Stimulated activated CD8-positive, alpha-beta memory T cell treated with anti-CD3 and anti-CD28 coated beads, Interleukin-7, amount 100 ng/mL, for 4 hours (primary cell): ENCODE results near the gene THEM4.
"Not testable (repeated sequence)": the region's sequence is repeated elsewhere in the genome, so short reads cannot be mapped to it uniquely, and the experiment has no call there.

Source experiments
- DNase-seq, 2 donors: peaks; one replicate each; pipeline ENCODE4 v3.0.0-alpha.2; 2020; ENCODE audit warnings: low read depth in 2 of 2

Gene THEM4

GRCh38 chr1:151893176-151893924 is 16.0 kb downstream of the THEM4 start:
- DNase-seq = no peak

DNA sequence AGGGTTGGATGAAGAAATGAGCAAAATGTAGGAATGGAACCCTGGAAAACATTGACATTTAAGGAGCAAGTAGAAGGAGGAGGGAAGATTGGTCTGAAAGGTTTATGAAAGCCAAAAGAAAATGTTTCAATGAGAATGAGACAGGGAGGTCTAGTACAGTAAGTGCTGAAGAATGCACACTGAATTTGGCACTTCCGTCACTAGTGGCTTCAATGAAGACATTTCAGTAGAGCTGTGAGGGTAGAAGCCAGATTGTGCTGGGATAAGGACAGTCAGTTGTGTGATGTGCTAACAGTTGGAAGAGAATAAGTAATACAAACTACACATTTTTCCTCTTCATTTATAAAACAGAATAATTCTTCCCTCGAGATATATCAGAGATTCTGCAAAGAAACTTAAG is 17.1 kb downstream of the THEM4 start:
- no peak for DNase-seq

- no peak for DNase-seq
Measured at GRCh38 chr1:151891512-151891911, 17.8 kb downstream of the THEM4 start.

DNA sequence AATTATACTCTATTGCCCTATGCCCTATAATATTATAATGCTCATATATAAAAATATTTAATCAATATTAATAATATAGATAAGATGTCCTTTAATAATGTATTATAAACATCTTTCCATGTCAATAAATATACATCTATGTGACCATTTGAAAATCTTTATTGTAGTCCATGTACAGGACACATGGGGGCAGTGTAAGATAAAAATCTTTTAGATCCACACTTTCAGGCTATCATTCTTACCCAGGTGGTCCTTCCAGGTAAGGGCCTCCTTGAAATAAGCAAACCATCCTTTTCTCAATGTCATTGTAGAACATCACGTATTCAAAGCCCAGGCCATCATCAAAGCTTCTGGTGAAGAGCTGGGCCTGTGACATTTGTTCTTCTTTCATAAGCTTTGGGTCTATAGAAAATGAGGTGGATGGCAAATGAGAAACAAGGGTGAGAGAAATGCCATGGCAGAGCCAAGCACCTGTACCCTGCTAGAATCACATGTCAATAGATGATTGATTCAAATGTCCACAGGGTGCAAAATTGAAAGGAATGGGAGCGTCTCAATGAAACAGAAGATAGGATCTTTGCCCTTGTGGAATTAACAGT is 20.2 kb downstream of the THEM4 start:
- DNase-seq = no peak

- DNase-seq = no peak
Measured at GRCh38 chr1:151887028-151887427, 22.3 kb downstream of the THEM4 start.

- no peak for DNase-seq
Measured at GRCh38 chr1:151885479-151885878, 23.8 kb downstream of the THEM4 start.

GRCh38 chr1:151884879-151885278 is 24.4 kb downstream of the THEM4 start:
- not testable (repeated sequence) for DNase-seq

- DNase-seq = not testable (repeated sequence)
Measured at GRCh38 chr1:151884445-151884844, 24.9 kb downstream of the THEM4 start.

GRCh38 chr1:151883898-151884297 is 25.4 kb downstream of the THEM4 start:
- not testable (repeated sequence) for DNase-seq

- not testable (repeated sequence) for DNase-seq
Measured at GRCh38 chr1:151882918-151883317, 26.4 kb downstream of the THEM4 start.

- DNase-seq = no peak
Measured at GRCh38 chr1:151882466-151882865, 26.8 kb downstream of the THEM4 start.

DNA sequence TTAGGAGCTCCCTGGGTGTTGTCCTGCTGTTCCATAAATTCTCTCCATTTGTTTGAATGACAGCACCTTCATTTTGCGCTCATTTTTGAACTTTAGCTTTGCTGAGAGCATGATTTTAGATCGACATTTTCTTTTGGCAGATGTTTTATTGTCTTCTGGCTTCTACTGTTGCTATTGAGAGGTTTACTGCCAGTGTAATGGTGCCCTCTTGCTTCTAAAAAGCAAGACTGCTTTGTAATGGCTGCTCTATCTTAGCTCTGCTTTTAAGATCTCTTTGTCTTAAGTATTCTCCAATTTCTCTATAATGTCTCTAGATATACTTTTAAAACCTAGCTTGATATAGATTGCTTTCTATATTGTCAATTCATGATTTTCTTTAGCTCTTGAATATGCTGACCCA is 27.8 kb downstream of the THEM4 start:
- no peak for DNase-seq

DNA sequence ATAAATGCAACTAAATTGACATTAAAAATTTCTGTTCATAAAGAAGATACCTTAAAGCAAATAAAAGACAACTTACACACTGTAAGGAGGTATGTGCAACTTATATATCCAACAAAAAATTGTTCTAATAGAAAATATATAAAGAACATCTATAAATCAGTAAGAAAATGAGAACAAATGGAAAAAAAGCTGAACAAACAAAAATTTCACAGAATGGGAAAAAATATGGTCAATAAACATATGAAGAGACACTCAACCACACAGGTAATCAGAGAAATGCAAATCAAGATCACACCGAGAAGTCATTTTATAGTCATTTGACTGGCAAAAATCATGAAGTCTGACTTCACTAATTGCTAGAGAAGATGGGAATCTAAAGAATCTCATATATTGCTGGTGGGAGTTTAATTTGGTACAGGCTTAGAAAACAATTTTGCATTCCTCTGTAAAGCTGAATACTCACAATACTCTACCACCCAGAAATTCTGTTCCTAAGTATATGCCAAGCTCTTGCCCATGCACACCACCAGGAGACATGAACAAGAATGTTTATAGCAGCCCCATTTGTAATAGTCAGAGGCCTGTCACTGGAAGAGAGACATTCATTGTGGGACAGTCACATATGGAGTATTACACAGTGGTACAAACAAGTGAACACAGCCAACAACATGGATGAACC is 33.8 kb downstream of the THEM4 start:
- no peak for DNase-seq

DNA sequence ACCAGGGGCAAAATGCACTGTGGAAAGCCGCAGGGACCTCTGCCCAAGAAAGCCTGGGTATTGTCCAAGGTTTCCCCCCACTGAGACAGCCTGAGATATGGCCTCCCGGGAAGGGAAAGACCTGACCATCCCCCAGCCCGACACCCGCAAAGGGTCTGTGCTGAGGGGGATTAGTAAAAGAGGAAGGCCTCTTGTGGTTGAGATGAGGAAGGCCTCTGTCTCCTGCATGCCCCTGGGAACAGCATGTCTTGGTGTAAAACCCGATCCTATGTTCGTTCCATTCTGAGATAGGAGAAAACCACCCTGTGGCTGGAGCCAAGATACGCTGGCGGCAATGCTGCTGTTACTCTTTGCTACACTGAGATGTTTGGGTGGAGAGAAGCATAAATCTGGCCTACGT is 36.5 kb downstream of the THEM4 start:
- DNase-seq = not testable (repeated sequence)

- no peak for DNase-seq
Measured at GRCh38 chr1:151871284-151872030, 37.9 kb downstream of the THEM4 start.

DNA sequence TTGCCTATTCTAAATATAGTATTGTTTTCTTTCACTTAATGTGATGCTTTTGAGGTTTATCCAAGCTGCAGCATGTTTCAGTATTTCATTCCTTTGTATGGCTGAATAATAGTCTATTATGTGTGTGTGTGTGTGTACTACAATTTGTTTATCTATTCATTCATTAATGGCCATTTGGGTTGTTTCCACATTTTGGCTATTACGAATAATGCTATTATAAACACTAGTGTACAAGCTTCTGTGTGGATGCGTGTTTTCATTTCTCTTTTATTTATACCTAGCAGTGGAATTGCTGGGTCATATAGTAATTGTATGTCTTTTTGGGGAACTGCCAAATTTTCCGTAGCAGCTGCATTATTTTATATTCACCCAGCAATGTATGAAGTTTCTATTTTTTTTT is 40.8 kb downstream of the THEM4 start:
- no peak for DNase-seq

DNA sequence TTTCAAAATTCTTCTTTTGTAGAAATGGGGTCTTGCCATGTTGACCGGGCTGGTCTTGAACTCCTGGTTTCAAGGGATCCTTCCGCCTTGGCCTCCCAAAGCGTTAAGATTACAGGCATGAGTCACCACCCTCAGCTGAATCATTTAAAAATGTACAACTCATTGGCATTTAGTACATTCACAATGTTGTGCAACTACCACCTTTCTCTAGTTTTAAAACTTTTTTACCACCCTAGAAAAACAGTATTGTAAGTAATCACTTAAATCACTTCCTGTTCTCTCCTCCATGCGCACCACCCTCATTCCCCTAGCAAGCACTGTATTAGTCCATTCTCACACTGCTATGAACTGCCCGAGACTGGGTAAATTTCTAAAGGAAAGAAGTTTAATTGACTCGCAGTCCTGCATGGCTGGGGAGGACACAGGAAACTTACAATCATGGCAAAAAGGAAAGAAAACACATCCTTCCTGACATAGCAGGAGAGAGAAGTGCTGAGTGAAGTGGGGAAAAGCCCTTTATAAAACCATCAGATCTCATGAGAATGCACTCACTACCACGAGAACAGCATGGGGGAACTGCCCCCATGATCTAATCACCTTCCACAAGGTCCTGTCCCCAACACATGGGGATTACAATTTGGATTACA is 41.4 kb downstream of the THEM4 start:
- DNase-seq = no peak

DNA sequence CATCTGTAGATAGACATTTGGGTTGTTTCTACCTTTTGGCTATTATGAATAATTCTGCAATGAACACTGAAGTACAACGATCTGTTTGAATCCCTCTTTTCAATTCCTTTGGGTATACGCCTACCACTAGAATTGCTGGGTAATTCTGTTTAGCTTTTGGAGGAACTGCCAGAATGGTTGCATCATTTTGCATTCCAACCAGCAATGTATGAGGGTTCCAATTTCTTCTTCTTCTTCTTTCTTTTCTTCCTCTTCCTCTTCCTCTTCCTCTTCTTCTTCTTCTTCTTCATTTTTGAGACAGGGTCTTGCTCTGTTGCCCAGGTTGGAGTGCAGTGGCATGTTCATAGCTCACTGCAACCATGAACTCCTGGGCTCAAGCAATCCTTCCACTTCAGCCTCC is 42.0 kb downstream of the THEM4 start:
- DNase-seq = no peak

DNA sequence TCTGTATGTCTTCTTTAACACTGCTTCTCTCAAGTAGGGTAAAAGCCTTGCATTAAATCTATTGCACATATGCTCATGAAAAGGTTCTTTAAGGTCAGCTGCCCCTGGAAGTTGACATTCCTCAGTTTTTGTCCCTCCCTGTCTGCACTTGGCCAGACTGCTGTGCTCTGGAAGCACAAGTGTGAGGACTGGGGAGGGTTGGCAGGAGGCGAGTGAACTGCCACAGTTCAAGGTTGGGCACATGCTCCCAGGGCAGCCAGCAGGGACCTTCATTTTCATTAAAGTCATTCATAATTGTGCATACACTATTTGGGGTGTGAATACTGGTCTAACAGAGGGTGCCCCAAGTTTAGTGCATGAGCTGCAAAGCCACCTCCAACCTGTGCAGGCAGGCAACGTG is 44.9 kb downstream of the THEM4 start:
- no peak for DNase-seq

DNA sequence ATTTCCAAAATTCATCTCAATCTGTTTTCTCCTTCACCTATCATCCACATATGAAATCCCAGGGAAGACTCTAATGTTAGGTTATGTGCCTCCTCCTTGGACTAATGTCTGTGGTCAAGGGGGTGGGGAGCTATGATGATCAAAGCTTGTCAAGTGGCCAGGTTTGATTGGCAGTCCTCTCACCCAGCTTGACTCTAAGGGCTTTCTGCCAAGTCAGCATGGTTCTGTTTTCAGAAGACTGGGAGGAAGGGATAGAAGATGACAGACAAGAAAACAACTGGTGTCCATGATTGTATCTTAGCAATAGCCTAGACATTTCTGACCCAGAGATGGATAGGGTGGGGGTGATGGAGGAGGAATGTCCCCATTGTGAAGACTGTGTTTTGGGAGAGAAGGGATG is 46.7 kb downstream of the THEM4 start:
- DNase-seq = no peak

GRCh38 chr1:151860504-151861187 is 48.7 kb downstream of the THEM4 start:
- DNase-seq = no peak
